GM13977 (cell line): Measurements from ENCODE around the gene SPRING1.

Experiments used
- DNase-seq: peaks from one replicate; pipeline ENCODE4 v3.0.0; 2012; ENCODE audit warnings: low spot score
- in situ Hi-C: fragments of 300-500 bp; cut with MboI; formaldehyde crosslinking; loops from one replicate; pipeline ENCODE4 v1.12.0; 2022; ENCODE audit warnings: low sequenced_read_pairs, low pct_unique_long_range_greater_than_20kb, mixed read lengths, inconsistent platforms; ENCODE audit not compliant: unreplicated experiment
- TF ChIP-seq, protein P1 (sequence below): IDR thresholded peaks from 2 replicates; pipeline ENCODE4 v1.5.1; 2012; ENCODE audit warnings: mild to moderate bottlenecking, control low read depth; ENCODE audit not compliant: insufficient read depth; ENCODE audit errors: extremely low read depth, missing control alignments

Gene SPRING1

DNA sequence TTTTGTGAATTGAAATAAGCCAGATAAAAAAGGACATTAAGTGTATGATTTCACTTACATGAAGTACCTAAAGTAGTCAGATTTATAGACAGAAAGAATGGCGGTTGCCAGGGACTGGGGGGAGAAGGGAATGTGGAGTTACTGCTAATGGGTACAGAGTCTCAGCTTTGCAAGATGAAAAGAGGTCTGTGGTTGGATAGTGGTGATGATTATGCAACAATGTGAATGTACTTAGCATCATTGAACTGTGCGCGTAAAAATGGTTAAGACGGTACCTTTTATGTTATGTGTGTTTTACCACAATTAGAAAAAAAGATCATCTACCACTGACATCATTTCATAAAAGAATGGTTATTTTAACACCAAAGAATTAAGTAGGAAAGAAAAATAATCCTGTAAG, 36.2 kb upstream of the SPRING1 start:
- TF ChIP-seq, protein P1, sequence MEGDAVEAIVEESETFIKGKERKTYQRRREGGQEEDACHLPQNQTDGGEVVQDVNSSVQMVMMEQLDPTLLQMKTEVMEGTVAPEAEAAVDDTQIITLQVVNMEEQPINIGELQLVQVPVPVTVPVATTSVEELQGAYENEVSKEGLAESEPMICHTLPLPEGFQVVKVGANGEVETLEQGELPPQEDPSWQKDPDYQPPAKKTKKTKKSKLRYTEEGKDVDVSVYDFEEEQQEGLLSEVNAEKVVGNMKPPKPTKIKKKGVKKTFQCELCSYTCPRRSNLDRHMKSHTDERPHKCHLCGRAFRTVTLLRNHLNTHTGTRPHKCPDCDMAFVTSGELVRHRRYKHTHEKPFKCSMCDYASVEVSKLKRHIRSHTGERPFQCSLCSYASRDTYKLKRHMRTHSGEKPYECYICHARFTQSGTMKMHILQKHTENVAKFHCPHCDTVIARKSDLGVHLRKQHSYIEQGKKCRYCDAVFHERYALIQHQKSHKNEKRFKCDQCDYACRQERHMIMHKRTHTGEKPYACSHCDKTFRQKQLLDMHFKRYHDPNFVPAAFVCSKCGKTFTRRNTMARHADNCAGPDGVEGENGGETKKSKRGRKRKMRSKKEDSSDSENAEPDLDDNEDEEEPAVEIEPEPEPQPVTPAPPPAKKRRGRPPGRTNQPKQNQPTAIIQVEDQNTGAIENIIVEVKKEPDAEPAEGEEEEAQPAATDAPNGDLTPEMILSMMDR: no peak

DNA sequence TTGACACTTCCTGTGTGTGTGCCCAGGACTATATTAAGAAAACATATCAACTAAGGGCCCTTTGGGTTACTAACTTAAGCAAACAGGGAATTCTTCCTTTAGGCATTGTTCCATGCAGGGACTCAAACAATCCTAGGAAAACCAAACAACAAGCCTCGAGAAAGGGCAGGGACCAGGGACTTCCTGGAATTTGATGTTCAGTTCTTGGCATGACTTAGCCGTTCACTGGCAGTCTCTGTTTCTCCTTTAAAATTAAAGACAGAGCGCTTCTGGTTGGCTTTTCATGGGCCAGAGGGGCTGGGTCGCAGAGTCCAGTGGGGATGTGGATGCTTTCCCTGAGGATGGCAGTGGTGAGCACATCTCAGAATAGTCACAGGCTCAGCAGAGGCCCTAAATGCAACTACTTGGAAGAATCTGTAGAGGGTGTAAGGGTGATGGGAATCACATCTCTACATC, 35.4 kb upstream of the SPRING1 start:
- no peak for DNase-seq
- TF ChIP-seq, protein P1: no peak
- in situ Hi-C loops: no loop called here

More for the DNA sequence above, 36.2 kb upstream of the SPRING1 start:
- in situ Hi-C loops: no loop called here
- DNase-seq: no peak

DNA sequence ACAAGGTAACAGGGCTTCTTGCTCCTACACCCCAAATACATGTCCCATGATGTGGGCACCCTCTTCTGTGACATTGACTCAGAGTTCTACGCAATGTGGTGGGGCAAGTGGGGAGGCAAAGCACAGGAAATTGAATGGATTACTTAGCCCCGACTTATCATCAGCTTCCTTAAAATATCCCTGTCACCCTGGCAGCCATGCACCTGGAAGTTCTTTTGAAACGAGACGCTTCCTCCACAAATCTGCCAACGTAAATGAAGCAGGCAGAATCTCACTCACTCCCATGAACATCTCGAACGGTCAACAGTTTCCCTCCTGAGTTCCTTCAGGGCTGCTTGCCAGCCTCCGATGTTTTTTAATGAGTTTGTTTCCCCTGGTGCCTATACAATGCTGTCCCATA, 33.8 kb upstream of the SPRING1 start:
- in situ Hi-C loops: no loop called here
- TF ChIP-seq, protein P1: no peak
- DNase-seq: no peak

DNA sequence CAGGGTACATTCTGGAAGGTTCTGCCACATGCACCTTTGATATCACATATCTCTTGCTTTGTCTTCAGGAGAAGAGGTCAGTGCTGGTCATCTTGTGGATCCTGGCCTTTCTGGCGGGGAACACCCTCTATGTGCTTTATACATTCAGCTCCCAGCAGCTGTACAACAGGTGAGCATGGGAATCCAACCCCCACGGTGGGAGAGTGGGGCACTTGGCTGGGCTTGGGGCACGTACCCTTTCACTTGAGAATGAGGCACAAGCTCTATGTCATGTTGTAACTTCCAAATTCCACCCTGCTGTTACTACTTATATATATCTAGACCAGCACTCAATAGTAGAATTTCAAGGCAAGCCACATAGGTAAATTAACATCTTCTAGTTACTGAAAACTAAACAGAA, 28.9 kb upstream of the SPRING1 start:
- in situ Hi-C loops: no loop called here
- no peak for DNase-seq
- TF ChIP-seq, protein P1: no peak

DNA sequence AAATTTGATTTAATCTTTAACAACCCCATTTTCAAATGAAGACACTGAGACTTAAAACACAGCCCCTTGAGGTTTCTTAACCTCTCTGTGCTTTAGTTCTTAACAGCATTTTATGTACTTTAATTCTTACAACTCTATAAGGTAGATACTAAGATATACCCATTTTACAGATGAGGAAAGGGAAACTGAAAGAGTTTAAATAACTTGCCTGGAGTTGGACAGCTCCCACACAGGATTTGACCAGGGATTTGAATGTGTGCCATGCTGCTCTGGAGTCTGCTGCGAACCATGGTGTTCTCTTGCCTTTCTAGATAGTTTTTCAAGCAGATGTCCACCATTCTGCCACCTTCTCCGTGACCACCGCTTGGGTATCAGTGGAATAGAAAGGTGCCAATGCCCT, 28.4 kb upstream of the SPRING1 start:
- in situ Hi-C loops: no loop called here
- TF ChIP-seq, protein P1: no peak
- no peak for DNase-seq

DNA sequence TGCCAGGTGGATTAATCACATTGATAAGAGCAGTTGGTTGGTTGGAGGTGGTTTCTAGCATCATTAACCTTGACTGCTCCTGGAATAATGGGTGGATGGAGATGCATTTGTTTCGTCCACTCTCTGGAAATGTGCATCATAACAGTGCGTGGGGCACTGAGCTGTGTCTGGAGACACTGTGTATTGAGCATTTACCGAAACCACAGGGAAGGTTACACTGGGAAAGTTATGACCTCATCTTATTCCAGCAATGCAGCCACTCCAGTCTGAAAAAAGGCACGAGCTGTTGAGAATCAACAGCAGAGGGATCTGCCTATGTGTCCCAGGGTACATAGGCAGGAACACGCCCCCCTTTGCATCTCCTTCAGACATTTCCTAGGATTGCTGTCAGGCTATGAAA, 27.4 kb upstream of the SPRING1 start:
- in situ Hi-C loops: no loop called here
- TF ChIP-seq, protein P1: no peak
- no peak for DNase-seq

DNA sequence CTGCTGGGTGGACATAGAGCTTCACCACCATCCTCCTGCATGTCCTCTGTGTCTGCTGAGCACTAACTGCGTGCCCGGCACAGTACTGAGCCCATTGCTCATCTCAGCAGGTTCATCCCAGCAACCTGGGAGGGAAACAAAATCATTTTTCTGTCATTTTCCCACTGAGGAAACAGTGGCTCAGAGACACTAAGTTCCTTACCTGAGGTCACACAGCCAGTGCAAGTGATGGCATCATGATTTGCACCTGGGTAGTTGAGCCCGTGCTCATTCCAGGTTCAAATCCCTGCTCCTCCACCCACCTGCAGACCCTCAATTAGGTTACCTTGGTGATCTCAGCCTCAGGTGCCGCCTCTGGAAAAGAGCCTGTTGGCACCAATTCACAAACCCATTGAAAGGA, 23.6 kb upstream of the SPRING1 start:
- TF ChIP-seq, protein P1: no peak
- DNase-seq: no peak
- in situ Hi-C loops: no loop called here
